ENCODE results near the gene COX6B2. TPM values are rescaled to one million over a fixed set of nuclear protein-coding genes. Genes with fewer than 3 reads are reported as not detected.

Gene COX6B2
- total and polyA plus RNA-seq, 4 experiments from 2014 or later, result 0.38 TPM; not detected in 3

GRCh38 chr19:55301459-55302317 is 52.8 kb downstream of the COX6B2 start:
- Mint-ChIP-seq H3K27ac (peak overlapping the region; percentile 57 to 94 (median 82)), H3K9me3 (no peaks in the 10 kb centered on the region), H3K4me1 (peaks cover 6 to 21% (median 10%) of the 10 kb centered on the region in 4 donors), H3K27me3 (no peaks in the 10 kb centered on the region), H3K4me3 (peak overlapping the region; percentile 75 to 86 (median 80)), H3K36me3 (no peaks in the 10 kb centered on the region)
- POLR2A ChIA-PET (ENCODE audit: partially characterized antibody), result interaction anchor here (0.8 to 3.7 kb wide), 13 partner anchors 10 to 202 kb away, joined by 3 to 29 read pairs (median 9); partner anchors contain the start of genes HSPBP1, KMT5C, PPP6R1 and RPL28
- CTCF ChIA-PET (ENCODE audit: partially characterized antibody), result interaction anchor here (0.5 to 3.8 kb wide), 33 partner anchors 10 to 331 kb away, joined by 3 to 53 read pairs (median 4); partner anchors contain the start of genes KMT5C, PPP6R1, TMEM238 and ZNF628
- Histone ChIP-seq H3K4me1 (ENCODE audit: insufficient read depth, low read length) (peaks cover 11% of the 10 kb centered on the region), H3K4me3 (ENCODE audit: low read length in 2 of 2) (peak overlapping the region; percentile 34 to 49), H3K36me3 (ENCODE audit: insufficient read depth, low read length) (no peaks in the 10 kb centered on the region), H3K27me3 (ENCODE audit: insufficient read depth, low read length) (no peaks in the 10 kb centered on the region), H3K27ac (ENCODE audit: low read depth, low read length) (peak overlapping the region; percentile 22), H3K9me3 (ENCODE audit: control insufficient read depth in 1 of 2, low read length in 2 of 2) (no peaks in the 10 kb centered on the region)
- intact Hi-C loops (cut with micrococcal nuclease), result loop anchor here (1.0 kb wide), 3 partner anchors 38 to 117 kb away; partner anchors contain the start of genes KMT5C and RPL28
- peak; percentile 87 to 90 (median 88) for DNase-seq

- no peaks in the 10 kb centered on the region for H3K9me3 Mint-ChIP-seq
- peak overlapping the region in 4 of 8 donors; percentile 27 to 80 (median 76) for H3K4me3 Mint-ChIP-seq
- no peak overlapping the region for H3K27ac ChIP-seq (ENCODE audit: low read depth, low read length)
- H3K4me1 ChIP-seq (ENCODE audit: insufficient read depth, low read length), result peaks cover 11% of the 10 kb centered on the region
- intact Hi-C loops (cut with micrococcal nuclease), result loop anchor here (1.0 kb wide), 2 partner anchors 38 to 84 kb away; partner anchors contain the start of genes KMT5C and RPL28
- ChIA-PET CTCF (ENCODE audit: partially characterized antibody) (interaction anchor here (0.5 to 3.8 kb wide), 29 partner anchors 9 to 332 kb away, joined by 3 to 53 read pairs (median 4); partner anchors contain the start of genes KMT5C, PPP6R1, TMEM238 and ZNF628), POLR2A (ENCODE audit: partially characterized antibody) (interaction anchor here (0.8 to 3.7 kb wide), 11 partner anchors 9 to 203 kb away, joined by 3 to 29 read pairs (median 9); partner anchors contain the start of genes HSPBP1, KMT5C, PPP6R1 and RPL28)
- no peaks in the 10 kb centered on the region for H3K36me3 Mint-ChIP-seq
- H3K4me1 Mint-ChIP-seq, result peaks cover 6 to 17% (median 10%) of the 10 kb centered on the region in 4 donors
- H3K27me3 ChIP-seq (ENCODE audit: insufficient read depth, low read length), result no peaks in the 10 kb centered on the region
- peak overlapping the region in 2 of 7 donors; percentile 43 to 94 for H3K27ac Mint-ChIP-seq
- H3K27me3 Mint-ChIP-seq, result no peaks in the 10 kb centered on the region
- H3K36me3 ChIP-seq (ENCODE audit: insufficient read depth, low read length), result no peaks in the 10 kb centered on the region
- DNase-seq, result no peak
- no peak overlapping the region for H3K4me3 ChIP-seq (ENCODE audit: low read length in 2 of 2)
- no peaks in the 10 kb centered on the region for H3K9me3 ChIP-seq (ENCODE audit: control insufficient read depth in 1 of 2, low read length in 2 of 2)
Observed at GRCh38 chr19:55300886-55301458, 53.5 kb downstream of the COX6B2 start.

- ChIA-PET POLR2A (ENCODE audit: partially characterized antibody) (no interaction called here), CTCF (ENCODE audit: partially characterized antibody) (interaction anchor here (1.8 kb wide), 1 partner anchor 154 kb away, joined by 6 read pairs; no protein-coding TSS in a partner anchor)
- H3K27ac ChIP-seq (ENCODE audit: low read depth, low read length), result no peak overlapping the region
- no peaks in the 10 kb centered on the region for H3K27me3 ChIP-seq (ENCODE audit: insufficient read depth, low read length)
- no peaks in the 10 kb centered on the region for H3K9me3 ChIP-seq (ENCODE audit: control insufficient read depth in 1 of 2, low read length in 2 of 2)
- Mint-ChIP-seq H3K36me3 (no peaks in the 10 kb centered on the region), H3K9me3 (no peaks in the 10 kb centered on the region), H3K4me3 (no peak overlapping the region), H3K27me3 (no peaks in the 10 kb centered on the region), H3K27ac (no peak overlapping the region), H3K4me1 (peaks cover 4 to 14% (median 6%) of the 10 kb centered on the region in 4 donors)
- peaks cover 11% of the 10 kb centered on the region for H3K4me1 ChIP-seq (ENCODE audit: insufficient read depth, low read length)
- DNase-seq, result no peak
- intact Hi-C loops (cut with micrococcal nuclease), result no loop called here
- H3K36me3 ChIP-seq (ENCODE audit: insufficient read depth, low read length), result no peaks in the 10 kb centered on the region
- no peak overlapping the region for H3K4me3 ChIP-seq (ENCODE audit: low read length in 2 of 2)
Observed at GRCh38 chr19:55299991-55300390, 54.5 kb downstream of the COX6B2 start.

Other genes starting within 250 kb of the COX6B2 start
- 100 to 1,000 TPM; 165 TPM for gene PPP1R12C, start 237.1 kb downstream of the COX6B2 start, total RNA-seq
- gene PPP1R12C, start 237.1 kb downstream of the COX6B2 start, polyA plus RNA-seq, result 1 to 10 TPM; 1.4 to 9.5 TPM
- gene TNNT1, start 205.5 kb downstream of the COX6B2 start, total RNA-seq, result not detected
- not detected for gene TNNT1, start 205.5 kb downstream of the COX6B2 start, polyA plus RNA-seq
- gene TNNI3, start 197.0 kb downstream of the COX6B2 start, total RNA-seq, result not detected
- gene TNNI3, start 197.0 kb downstream of the COX6B2 start, polyA plus RNA-seq, result not detected
- not detected for gene DNAAF3, start 188.1 kb downstream of the COX6B2 start, total RNA-seq
- under 1 TPM in 1 of 2 donors, not detected in 1; 0.93 TPM for gene DNAAF3, start 188.1 kb downstream of the COX6B2 start, polyA plus RNA-seq
- gene SYT5, start 174.4 kb downstream of the COX6B2 start, total RNA-seq, result not detected
- under 1 TPM; 0.29 to 0.59 TPM for gene SYT5, start 174.4 kb downstream of the COX6B2 start, polyA plus RNA-seq
- gene PTPRH, start 145.2 kb downstream of the COX6B2 start, total RNA-seq, result not detected
- not detected for gene PTPRH, start 145.2 kb downstream of the COX6B2 start, polyA plus RNA-seq
- gene TMEM86B, start 126.0 kb downstream of the COX6B2 start, total RNA-seq, result 10 to 100 TPM; 19.7 to 22.1 TPM
- gene TMEM86B, start 126.0 kb downstream of the COX6B2 start, polyA plus RNA-seq, result 1 to 10 TPM in 1 of 2 donors, not detected in 1; 3.5 TPM
- gene PPP6R1, start 95.7 kb downstream of the COX6B2 start, total RNA-seq, result 100 to 1,000 TPM; 161 to 162 TPM
- 100 to 1,000 TPM in 1 of 2 donors, 10 to 100 TPM in 1; 22.9 to 107 TPM for gene PPP6R1, start 95.7 kb downstream of the COX6B2 start, polyA plus RNA-seq
- gene HSPBP1, start 74.6 kb downstream of the COX6B2 start, total RNA-seq, result 10 to 100 TPM; 17.9 to 18.5 TPM
- gene HSPBP1, start 74.6 kb downstream of the COX6B2 start, polyA plus RNA-seq, result 10 to 100 TPM; 35.7 to 38.7 TPM
- gene BRSK1, start 70.7 kb downstream of the COX6B2 start, total RNA-seq, result 1 to 10 TPM; 1.4 to 1.7 TPM
- not detected for gene BRSK1, start 70.7 kb downstream of the COX6B2 start, polyA plus RNA-seq
- gene TMEM150B, start 29.4 kb downstream of the COX6B2 start, total RNA-seq, result 1 to 10 TPM in 1 of 2 experiments, under 1 TPM in 1; 0.87 to 1.3 TPM
- gene TMEM150B, start 29.4 kb downstream of the COX6B2 start, polyA plus RNA-seq, result not detected
- 10 to 100 TPM; 23.1 to 23.5 TPM for gene KMT5C, start 14.8 kb downstream of the COX6B2 start, total RNA-seq
- gene KMT5C, start 14.8 kb downstream of the COX6B2 start, polyA plus RNA-seq, result 1 to 10 TPM in 1 of 2 donors, under 1 TPM in 1; 0.60 to 1.5 TPM
- not detected for gene GARIN5B, start 8.5 kb upstream of the COX6B2 start, total RNA-seq
- gene GARIN5B, start 8.5 kb upstream of the COX6B2 start, polyA plus RNA-seq, result not detected
- under 1 TPM; 0.32 to 0.47 TPM for gene IL11, start 15.7 kb upstream of the COX6B2 start, total RNA-seq
- not detected for gene IL11, start 15.7 kb upstream of the COX6B2 start, polyA plus RNA-seq
- not detected for gene TMEM190, start 22.1 kb upstream of the COX6B2 start, total RNA-seq
- not detected for gene TMEM190, start 22.1 kb upstream of the COX6B2 start, polyA plus RNA-seq
- gene TMEM238, start 29.6 kb upstream of the COX6B2 start, total RNA-seq, result 1 to 10 TPM; 9.6 to 9.9 TPM
- gene TMEM238, start 29.6 kb upstream of the COX6B2 start, polyA plus RNA-seq, result 1 to 10 TPM in 1 of 2 donors, not detected in 1; 2.4 TPM
- 1,000 to 10,000 TPM; 3,136 to 3,159 TPM for gene RPL28, start 31.2 kb upstream of the COX6B2 start, total RNA-seq
- 100 to 1,000 TPM; 257 to 784 TPM for gene RPL28, start 31.2 kb upstream of the COX6B2 start, polyA plus RNA-seq
- 10 to 100 TPM; 18.0 to 21.6 TPM for gene UBE2S, start 53.1 kb upstream of the COX6B2 start, total RNA-seq
- gene UBE2S, start 53.1 kb upstream of the COX6B2 start, polyA plus RNA-seq, result 10 to 100 TPM; 24.2 to 25.4 TPM
- not detected for gene SHISA7, start 88.6 kb upstream of the COX6B2 start, total RNA-seq
- not detected for gene SHISA7, start 88.6 kb upstream of the COX6B2 start, polyA plus RNA-seq
- 10 to 100 TPM in 1 of 2 experiments, 1 to 10 TPM in 1; 9.9 to 13.7 TPM for gene ISOC2, start 106.9 kb upstream of the COX6B2 start, total RNA-seq
- gene ISOC2, start 106.9 kb upstream of the COX6B2 start, polyA plus RNA-seq, result 10 to 100 TPM; 24.7 to 29.4 TPM
- gene C19orf85, start 110.0 kb upstream of the COX6B2 start, total RNA-seq, result not detected
- gene C19orf85, start 110.0 kb upstream of the COX6B2 start, polyA plus RNA-seq, result not detected
- 1 to 10 TPM; 8.1 to 9.1 TPM for gene ZNF628, start 121.9 kb upstream of the COX6B2 start, total RNA-seq
- under 1 TPM in 1 of 2 donors, not detected in 1; 0.47 TPM for gene ZNF628, start 121.9 kb upstream of the COX6B2 start, polyA plus RNA-seq
- 1 to 10 TPM; 2.7 to 3.1 TPM for gene NAT14, start 130.5 kb upstream of the COX6B2 start, total RNA-seq
- gene NAT14, start 130.5 kb upstream of the COX6B2 start, polyA plus RNA-seq, result 1 to 10 TPM; 2.6 to 3.2 TPM
- under 1 TPM; 0.20 to 0.36 TPM for gene SSC5D, start 133.7 kb upstream of the COX6B2 start, total RNA-seq
- gene SSC5D, start 133.7 kb upstream of the COX6B2 start, polyA plus RNA-seq, result not detected
- not detected for gene SBK2, start 182.4 kb upstream of the COX6B2 start, total RNA-seq
- not detected for gene SBK2, start 182.4 kb upstream of the COX6B2 start, polyA plus RNA-seq
- gene SBK3, start 190.8 kb upstream of the COX6B2 start, total RNA-seq, result not detected
- not detected for gene SBK3, start 190.8 kb upstream of the COX6B2 start, polyA plus RNA-seq
- 1 to 10 TPM; 8.0 to 9.6 TPM for gene ZNF579, start 226.1 kb upstream of the COX6B2 start, total RNA-seq
- under 1 TPM in 1 of 2 donors, not detected in 1; 0.62 TPM for gene ZNF579, start 226.1 kb upstream of the COX6B2 start, polyA plus RNA-seq
- gene FIZ1, start 244.8 kb upstream of the COX6B2 start, total RNA-seq, result 10 to 100 TPM; 20.8 to 26.4 TPM
- gene FIZ1, start 244.8 kb upstream of the COX6B2 start, polyA plus RNA-seq, result 1 to 10 TPM in 1 of 2 donors, under 1 TPM in 1; 0.99 to 5.3 TPM
- 10 to 100 TPM; 31.2 to 34.0 TPM for gene ZNF524, start 245.6 kb upstream of the COX6B2 start, total RNA-seq
- 10 to 100 TPM; 26.2 to 40.1 TPM for gene ZNF524, start 245.6 kb upstream of the COX6B2 start, polyA plus RNA-seq